Superior temporal gyrus (tissue), 1 donor: ENCODE data around the gene SYNE1.
"Not testable (repeated sequence)": the region's sequence is repeated elsewhere in the genome, so short reads cannot be mapped to it uniquely, and the experiment has no call there.

Source experiments
- DNase-seq: peaks from one replicate; pipeline ENCODE4 v3.0.0-alpha.2; 2016; ENCODE audit errors: extremely low spot score

The SYNE1 gene

GRCh38 chr6:152099446-152100182 is 537.5 kb downstream of the SYNE1 start:
- no peak for DNase-seq

GRCh38 chr6:152098683-152099082 is 538.5 kb downstream of the SYNE1 start:
- DNase-seq, result no peak

- DNase-seq, result no peak
Measured at GRCh38 chr6:152096863-152097496, 540.2 kb downstream of the SYNE1 start.

GRCh38 chr6:152094992-152095592 is 542.1 kb downstream of the SYNE1 start:
- DNase-seq, result no peak

GRCh38 chr6:152094276-152094675 is 542.9 kb downstream of the SYNE1 start:
- no peak for DNase-seq

GRCh38 chr6:152093711-152094110 is 543.5 kb downstream of the SYNE1 start:
- no peak for DNase-seq

GRCh38 chr6:152091851-152092341 is 545.3 kb downstream of the SYNE1 start:
- no peak for DNase-seq

GRCh38 chr6:152091201-152091600 is 546.0 kb downstream of the SYNE1 start:
- DNase-seq, result no peak

GRCh38 chr6:152089992-152090391 is 547.2 kb downstream of the SYNE1 start:
- DNase-seq, result no peak

GRCh38 chr6:152087701-152088100 is 549.5 kb downstream of the SYNE1 start:
- DNase-seq, result no peak

GRCh38 chr6:152087096-152087495 is 550.1 kb downstream of the SYNE1 start:
- DNase-seq, result no peak

GRCh38 chr6:152086223-152086873 is 550.8 kb downstream of the SYNE1 start:
- no peak for DNase-seq

- no peak for DNase-seq
Measured at GRCh38 chr6:152085451-152085921, 551.7 kb downstream of the SYNE1 start.

GRCh38 chr6:152078804-152079203 is 558.4 kb downstream of the SYNE1 start:
- no peak for DNase-seq

GRCh38 chr6:152078001-152078400 is 559.2 kb downstream of the SYNE1 start:
- no peak for DNase-seq

- DNase-seq, result not testable (repeated sequence)
Measured at GRCh38 chr6:152076242-152076641, 560.9 kb downstream of the SYNE1 start.

GRCh38 chr6:152071843-152072242 is 565.3 kb downstream of the SYNE1 start:
- no peak for DNase-seq
